NCI-H1694 treated with DMSO at 0.1 percent for 48 hours (cell line): ENCODE data around the gene NELFB.

ENCODE experiments used
- DNase-seq: peaks from one replicate; lab custom pipeline; 2025; lab: John Stamatoyannopoulos, UW

The NELFB gene

DNA sequence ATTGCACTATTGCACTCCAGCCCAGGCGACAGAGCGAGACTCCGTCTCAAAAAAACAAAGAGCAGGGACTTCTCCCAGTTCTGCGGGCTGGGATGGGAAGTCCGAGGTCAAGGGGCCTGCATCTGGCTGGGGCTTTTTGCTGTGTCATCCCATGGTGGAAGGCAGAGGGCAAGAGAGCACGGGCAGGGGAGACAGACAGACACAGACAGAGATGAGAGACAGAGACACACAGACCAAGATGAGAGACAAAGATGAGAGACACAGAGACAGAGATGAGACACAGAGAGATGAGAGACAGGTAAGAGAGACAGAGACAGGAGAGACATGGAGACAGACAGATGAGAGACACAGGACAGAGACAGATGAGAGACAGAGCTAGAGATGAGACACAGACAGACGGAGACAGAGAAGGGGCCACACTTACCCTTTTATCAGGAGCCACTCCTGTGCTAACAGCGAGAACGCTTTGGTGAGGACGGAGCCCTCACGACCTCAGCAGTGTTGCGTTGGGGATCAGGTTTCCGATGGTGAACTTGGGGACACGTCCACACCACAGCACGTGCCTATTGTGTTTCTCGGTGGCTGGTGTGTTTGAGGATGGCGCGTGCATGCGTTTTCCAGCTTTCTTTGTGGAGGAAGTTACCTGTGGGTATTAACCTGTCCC lies 13.5 kb downstream of the NELFB start:
- no peak for DNase-seq

GRCh38 chr9:137269231-137269772 lies 14.2 kb downstream of the NELFB start:
- no peak for DNase-seq

DNA sequence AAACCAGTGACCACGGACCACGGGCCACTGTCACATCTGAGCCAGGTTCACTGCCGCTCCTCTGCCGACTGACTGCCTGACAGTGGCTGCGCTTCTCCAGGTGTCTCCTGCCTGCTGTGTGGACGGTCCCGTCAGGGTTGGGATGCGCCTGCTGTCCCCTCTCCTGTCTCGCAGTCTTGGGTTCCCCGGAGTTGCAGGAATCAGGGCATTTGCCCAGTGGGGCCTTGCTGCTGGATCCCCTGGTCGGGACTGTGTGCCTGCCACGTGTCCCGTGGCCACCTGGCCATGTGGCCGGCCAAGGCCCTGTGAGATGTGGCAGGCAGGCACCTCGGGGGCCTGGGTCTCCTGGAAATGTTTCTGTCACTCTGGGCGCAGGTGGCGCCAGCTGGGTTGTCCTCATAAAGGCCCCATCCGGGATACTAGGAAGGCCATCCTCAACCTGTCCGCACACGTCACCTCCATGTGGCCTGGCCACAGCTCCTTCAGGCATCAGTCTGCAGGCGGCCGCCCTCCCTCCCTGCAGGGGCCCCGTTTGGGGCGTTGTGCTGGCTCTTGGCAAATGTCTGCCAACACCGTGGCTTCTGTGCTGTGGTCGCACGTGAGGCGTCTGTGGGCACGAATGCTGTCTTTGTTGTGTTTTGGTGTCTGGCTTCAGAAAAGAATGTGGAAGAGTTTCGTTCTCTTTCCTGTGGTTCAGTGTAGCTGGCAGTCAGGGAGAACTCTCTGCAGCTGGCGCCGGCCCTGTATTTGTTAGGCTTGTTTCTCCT lies 16.0 kb downstream of the NELFB start:
- no peak for DNase-seq

DNA sequence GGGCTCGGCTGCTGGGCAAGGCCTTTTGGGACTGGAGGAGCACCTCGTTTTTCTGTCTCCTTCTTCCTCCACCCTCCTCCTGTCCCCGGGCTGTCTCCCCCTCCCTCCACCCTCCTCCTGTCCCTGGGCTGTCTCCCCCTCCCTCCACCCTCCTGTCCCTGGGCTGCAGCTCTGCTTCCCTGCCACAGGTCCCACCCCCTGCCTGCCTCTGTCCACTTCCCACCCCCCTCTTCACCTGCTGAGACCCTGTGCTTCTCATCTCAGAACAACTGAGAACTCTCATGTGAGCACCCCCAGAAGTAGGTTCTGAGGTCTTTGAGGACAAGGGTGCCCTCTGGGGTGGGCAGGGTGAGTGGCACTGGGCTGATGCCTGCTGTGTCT lies 16.6 kb downstream of the NELFB start:
- DNase-seq, result no peak

- no peak for DNase-seq
Measured at GRCh38 chr9:137272241-137273094, 17.3 kb downstream of the NELFB start.

GRCh38 chr9:137273095-137273490 lies 18.0 kb downstream of the NELFB start:
- DNase-seq, result no peak

GRCh38 chr9:137273611-137274320 lies 18.6 kb downstream of the NELFB start:
- no peak for DNase-seq

DNA sequence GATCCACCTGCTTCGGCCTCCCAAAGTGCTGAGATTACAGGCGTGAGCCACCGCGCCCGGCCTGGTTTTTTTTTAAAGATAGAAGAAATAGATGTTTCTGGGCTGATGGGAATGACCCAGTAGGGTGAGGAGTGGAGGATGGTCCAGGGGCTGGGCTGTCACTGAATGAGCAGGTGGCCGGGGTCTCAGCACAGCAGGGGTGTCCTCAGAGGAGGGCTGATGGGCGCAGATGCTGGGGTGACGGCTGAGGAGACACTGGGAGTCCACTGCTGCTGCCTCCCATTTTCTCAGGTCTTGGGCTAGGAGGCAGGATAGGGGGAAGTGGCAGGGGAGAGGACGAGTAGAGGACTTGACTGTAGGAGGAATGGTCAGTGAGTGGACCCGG lies 20.1 kb downstream of the NELFB start:
- no peak for DNase-seq

- DNase-seq, result no peak
Measured at GRCh38 chr9:137275588-137276472, 20.7 kb downstream of the NELFB start.

DNA sequence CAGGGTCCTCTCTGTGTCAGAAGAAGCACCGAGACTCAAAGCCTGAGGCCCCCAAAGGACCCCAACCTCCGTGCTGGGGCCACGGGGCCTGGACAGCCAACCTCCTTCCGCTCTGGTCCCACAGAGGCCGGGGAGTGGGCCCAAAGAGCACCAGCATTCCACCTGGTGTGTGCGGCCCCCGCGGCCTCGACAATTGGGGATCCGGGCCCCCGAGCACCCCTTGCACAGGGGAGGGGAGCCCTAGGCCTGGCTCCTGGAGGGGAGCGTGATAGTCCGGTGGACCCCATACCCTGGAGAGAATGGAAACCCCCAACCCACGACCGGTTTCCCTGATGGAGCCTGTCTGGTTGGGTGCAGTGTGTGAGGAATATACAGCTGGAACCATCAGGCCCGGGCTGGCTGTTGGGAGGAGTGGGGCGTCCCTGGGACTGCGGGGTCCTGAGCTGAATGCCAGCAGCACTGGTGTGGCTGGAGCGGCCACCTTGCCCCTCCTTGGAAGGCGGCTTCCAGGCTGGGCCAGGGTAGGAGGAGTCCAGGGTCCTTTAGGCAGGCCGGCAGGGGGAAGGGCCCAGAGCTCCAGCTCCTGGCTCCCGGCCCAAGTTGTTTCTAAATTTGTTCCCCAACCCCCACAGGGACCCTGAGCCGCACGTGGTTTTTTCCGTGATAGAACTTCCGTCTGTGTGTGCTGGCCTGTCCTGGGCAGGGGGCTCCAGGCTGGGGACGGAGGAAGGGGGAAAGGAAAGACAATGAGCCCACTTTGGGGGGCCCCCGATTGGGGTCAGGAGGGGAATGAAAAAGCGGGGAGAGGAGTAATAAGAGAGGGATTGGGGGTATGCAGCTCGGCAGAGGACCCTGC lies 21.6 kb downstream of the NELFB start:
- DNase-seq, result no peak

GRCh38 chr9:137277329-137278041 lies 22.4 kb downstream of the NELFB start, which contains the start of gene TOR4A:
Gene TOR4A (plus strand): TSS chr9:137277726. CDS start chr9:137278690, 964 bp downstream.
- DNase-seq, result no peak

- no peak for DNase-seq
Measured at GRCh38 chr9:137278061-137278701, 23.1 kb downstream of the NELFB start.

DNA sequence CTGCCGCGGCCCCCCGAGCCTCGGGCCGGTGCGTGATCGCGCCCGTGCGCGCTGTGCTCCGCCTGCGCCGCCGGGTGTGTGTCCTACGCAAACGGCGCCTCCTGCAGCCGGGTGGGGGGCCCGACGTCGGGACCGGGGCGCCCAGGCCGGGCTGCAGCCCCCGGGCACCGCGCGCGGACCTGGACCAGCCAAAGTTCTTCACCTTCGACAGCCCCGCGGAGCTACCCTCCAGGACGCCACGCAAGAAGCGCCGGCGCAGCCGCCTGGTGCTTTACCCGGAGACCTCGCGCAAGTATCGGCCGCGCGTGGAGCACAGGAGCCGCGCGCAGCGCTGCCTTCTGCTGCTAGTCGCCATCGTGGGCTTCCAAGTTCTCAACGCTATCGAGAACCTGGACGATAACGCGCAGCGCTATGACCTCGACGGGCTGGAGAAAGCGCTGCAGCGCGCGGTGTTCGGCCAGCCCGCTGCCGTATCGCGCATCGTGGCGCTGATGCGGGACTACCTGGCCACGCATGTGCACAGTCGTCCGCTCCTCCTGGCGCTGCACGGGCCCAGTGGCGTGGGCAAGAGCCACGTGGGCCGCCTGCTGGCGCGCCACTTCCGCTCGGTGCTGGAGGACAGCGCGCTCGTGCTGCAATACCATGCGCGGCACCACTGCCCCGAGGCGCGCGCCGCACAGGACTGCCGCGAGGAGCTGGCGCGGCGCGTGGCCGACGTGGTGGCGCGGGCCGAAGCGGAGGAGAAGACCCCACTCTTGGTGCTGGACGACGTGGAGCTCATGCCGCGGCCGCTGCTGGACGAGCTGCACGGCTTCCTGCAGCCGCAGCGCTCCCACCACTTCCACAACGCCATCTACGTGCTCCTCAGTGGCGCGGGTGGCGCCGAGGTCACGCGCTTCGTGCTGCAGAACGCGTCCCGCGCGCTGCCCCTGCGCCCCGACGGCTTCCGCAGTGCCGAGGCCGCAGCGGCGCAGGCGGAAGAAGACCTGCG lies 23.9 kb downstream of the NELFB start:
- DNase-seq, result no peak

DNA sequence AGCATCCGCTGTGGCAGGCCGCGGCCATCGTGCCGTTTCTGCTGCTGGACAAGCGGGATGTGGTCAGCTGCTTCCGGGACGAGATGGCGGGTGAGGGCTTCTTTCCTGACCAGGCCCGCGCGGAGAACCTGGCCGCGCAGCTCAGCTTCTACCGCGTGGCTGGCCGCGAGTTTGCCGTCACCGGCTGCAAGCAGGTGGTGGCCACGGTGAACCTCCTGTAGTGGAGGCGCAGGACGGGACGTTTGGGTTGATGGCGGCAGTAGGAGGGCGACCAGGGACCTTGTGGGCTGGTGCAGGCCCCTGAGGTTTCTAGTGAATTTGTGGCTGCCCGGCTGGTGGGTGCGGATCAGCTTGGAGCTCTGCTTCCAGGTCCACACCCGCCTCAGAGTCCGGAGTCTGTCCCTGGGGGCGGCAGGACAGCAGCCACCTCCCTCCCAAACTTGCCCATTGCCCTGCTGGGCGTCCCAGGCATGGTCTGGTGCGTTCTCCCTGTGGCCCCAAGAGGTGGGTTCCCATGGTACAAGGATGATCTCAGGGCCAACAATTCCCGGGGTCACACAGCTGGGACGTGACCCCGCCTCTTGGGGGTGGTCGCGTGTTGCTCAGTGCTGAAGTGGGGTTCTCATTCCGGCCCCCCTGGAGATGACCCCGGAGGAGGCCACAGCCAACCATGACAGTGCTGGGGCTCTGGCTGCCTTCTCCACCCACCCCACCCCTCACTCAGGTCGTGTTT lies 24.8 kb downstream of the NELFB start:
- no peak for DNase-seq

- DNase-seq, result no peak
Measured at GRCh38 chr9:137280474-137281344, 25.6 kb downstream of the NELFB start.
